ENCODE measurements around the gene DCC. TPM values are rescaled to one million over a fixed set of nuclear protein-coding genes. Genes with fewer than 3 reads are reported as not detected.

DCC gene
- polyA plus RNA-seq, 1 donor (not counting 4 experiments of a cell fraction or from before 2014, with no cell fraction given), result not detected

GRCh38 chr18:52402814-52403213 lies 62.8 kb downstream of the DCC start:
- Histone ChIP-seq H3K9ac (ENCODE audit: control insufficient read depth, extremely low read depth, insufficient read depth, low read length) (no peak overlapping the region), H4K20me1 (ENCODE audit: control insufficient read depth, extremely low read depth, insufficient read depth, low read length) (no peaks in the 10 kb centered on the region), H2AFZ (ENCODE audit: control insufficient read depth, low read length) (no peak overlapping the region), H3K79me2 (ENCODE audit: control insufficient read depth, insufficient read depth, low read length) (no peaks in the 10 kb centered on the region), H3K27me3 (ENCODE audit: control insufficient read depth, extremely low read depth, insufficient read depth, low read length) (no peaks in the 10 kb centered on the region), H3K36me3 (ENCODE audit: control insufficient read depth in 2 of 2, extremely low read depth in 1 of 2, insufficient read depth in 2 of 2, low read length in 2 of 2) (no peaks in the 10 kb centered on the region), H3K9me3 (ENCODE audit: control insufficient read depth, low read depth, low read length) (no peaks in the 10 kb centered on the region), H3K4me2 (ENCODE audit: control insufficient read depth, extremely low read depth, insufficient read depth, low read depth, low read length) (no peak overlapping the region), H3K9me1 (ENCODE audit: control insufficient read depth, extremely low read depth, insufficient read depth, low read length) (no peaks in the 10 kb centered on the region), H3K4me1 (ENCODE audit: control insufficient read depth, extremely low read depth, insufficient read depth, low read length) (no peaks in the 10 kb centered on the region), H3K4me3 (ENCODE audit: control insufficient read depth in 2 of 3, extremely low read depth in 1 of 3, insufficient read depth in 2 of 3, low read depth in 1 of 3, low read length in 3 of 3) (no peak overlapping the region), H3K27ac (ENCODE audit: control insufficient read depth, insufficient read depth, low read length) (no peak overlapping the region)
- no peak for DNase-seq (ENCODE audit: low read depth, low spot score)
- dilution Hi-C loops (cut with MboI; ENCODE audit: extremely low pct_ligation_motif_present, low sequenced_read_pairs), result no loop called here
- no peak for FAIRE-seq
- TF ChIP-seq EZH2 (IDR thresholded peaks at IDR 0.05; ENCODE audit: low read length) (no peak), CTCF (optimal IDR thresholded peaks at IDR 0.05 in 1 of 3, IDR thresholded peaks at IDR 0.05 in 1 of 3, conservative IDR thresholded peaks at IDR 0.05 in 1 of 3; ENCODE audit: extremely low read depth in 1 of 3, insufficient read depth in 2 of 3, low read length in 3 of 3) (no peak)

- H3K4me3 ChIP-seq (ENCODE audit: control insufficient read depth in 2 of 3, extremely low read depth in 1 of 3, insufficient read depth in 2 of 3, low read depth in 1 of 3, low read length in 3 of 3), result no peak overlapping the region
- DNase-seq (ENCODE audit: low read depth, low spot score) (no peak), FAIRE-seq (no peak)
- no peaks in the 10 kb centered on the region for H3K79me2 ChIP-seq (ENCODE audit: control insufficient read depth, insufficient read depth, low read length)
- no peak overlapping the region for H2AFZ ChIP-seq (ENCODE audit: control insufficient read depth, low read length)
- no peak overlapping the region for H3K27ac ChIP-seq (ENCODE audit: control insufficient read depth, insufficient read depth, low read length)
- no peaks in the 10 kb centered on the region for H3K9me3 ChIP-seq (ENCODE audit: control insufficient read depth, low read depth, low read length)
- no peaks in the 10 kb centered on the region for H4K20me1 ChIP-seq (ENCODE audit: control insufficient read depth, extremely low read depth, insufficient read depth, low read length)
- H3K36me3 ChIP-seq (ENCODE audit: control insufficient read depth in 2 of 2, extremely low read depth in 1 of 2, insufficient read depth in 2 of 2, low read length in 2 of 2), result no peaks in the 10 kb centered on the region
- H3K9me1 ChIP-seq (ENCODE audit: control insufficient read depth, extremely low read depth, insufficient read depth, low read length), result no peaks in the 10 kb centered on the region
- H3K9ac ChIP-seq (ENCODE audit: control insufficient read depth, extremely low read depth, insufficient read depth, low read length), result no peak overlapping the region
- TF ChIP-seq CTCF (optimal IDR thresholded peaks at IDR 0.05 in 1 of 3, IDR thresholded peaks at IDR 0.05 in 1 of 3, conservative IDR thresholded peaks at IDR 0.05 in 1 of 3; ENCODE audit: extremely low read depth in 1 of 3, insufficient read depth in 2 of 3, low read length in 3 of 3), result no peak
- no peak for TF ChIP-seq EZH2 (IDR thresholded peaks at IDR 0.05; ENCODE audit: low read length)
- H3K27me3 ChIP-seq (ENCODE audit: control insufficient read depth, extremely low read depth, insufficient read depth, low read length), result no peaks in the 10 kb centered on the region
- dilution Hi-C loops (cut with MboI; ENCODE audit: extremely low pct_ligation_motif_present, low sequenced_read_pairs), result no loop called here
- H3K4me2 ChIP-seq (ENCODE audit: control insufficient read depth, extremely low read depth, insufficient read depth, low read depth, low read length), result no peak overlapping the region
- no peaks in the 10 kb centered on the region for H3K4me1 ChIP-seq (ENCODE audit: control insufficient read depth, extremely low read depth, insufficient read depth, low read length)
Measured at GRCh38 chr18:52403291-52404021, 63.5 kb downstream of the DCC start.

Data from keratinocyte (primary cell).